Measurements from ENCODE around the gene MACF1.
"Not testable (repeated sequence)": the region's sequence is repeated elsewhere in the genome, so short reads cannot be mapped to it uniquely, and the experiment has no call there.

DNA sequence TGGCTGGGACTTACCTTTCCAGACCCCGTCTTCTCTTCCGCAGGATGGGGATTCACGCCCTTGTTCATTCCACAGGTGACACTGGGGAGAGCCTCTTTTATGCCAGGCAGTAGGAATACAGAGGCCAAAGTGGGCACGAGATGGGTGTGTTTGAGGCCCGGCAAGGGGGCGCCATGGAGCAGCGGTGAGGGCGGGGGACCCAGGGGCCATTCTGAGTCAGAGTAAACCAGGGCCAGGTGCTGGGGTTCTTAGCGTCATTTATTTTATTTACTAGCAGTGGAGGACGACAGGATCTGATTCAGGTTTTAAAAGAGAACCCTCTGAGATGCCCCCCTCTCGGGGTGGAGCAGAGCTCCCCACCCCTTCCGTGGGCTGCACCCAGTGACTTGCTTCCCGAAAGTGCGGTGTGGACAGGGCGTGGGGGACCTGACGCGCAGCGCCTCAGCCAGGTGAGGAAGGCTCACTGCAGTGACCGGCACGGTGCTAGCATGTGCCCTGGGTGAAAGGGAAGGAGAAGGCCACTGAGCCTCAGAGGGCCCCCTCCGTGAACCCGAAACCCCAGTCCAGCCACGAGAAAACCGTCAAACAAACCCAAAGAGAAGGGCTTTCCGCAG, 307.8 kb downstream of the MACF1 start:
- TF ChIP-seq, protein P1, sequence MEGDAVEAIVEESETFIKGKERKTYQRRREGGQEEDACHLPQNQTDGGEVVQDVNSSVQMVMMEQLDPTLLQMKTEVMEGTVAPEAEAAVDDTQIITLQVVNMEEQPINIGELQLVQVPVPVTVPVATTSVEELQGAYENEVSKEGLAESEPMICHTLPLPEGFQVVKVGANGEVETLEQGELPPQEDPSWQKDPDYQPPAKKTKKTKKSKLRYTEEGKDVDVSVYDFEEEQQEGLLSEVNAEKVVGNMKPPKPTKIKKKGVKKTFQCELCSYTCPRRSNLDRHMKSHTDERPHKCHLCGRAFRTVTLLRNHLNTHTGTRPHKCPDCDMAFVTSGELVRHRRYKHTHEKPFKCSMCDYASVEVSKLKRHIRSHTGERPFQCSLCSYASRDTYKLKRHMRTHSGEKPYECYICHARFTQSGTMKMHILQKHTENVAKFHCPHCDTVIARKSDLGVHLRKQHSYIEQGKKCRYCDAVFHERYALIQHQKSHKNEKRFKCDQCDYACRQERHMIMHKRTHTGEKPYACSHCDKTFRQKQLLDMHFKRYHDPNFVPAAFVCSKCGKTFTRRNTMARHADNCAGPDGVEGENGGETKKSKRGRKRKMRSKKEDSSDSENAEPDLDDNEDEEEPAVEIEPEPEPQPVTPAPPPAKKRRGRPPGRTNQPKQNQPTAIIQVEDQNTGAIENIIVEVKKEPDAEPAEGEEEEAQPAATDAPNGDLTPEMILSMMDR (IDR thresholded peaks at IDR 0.05 in 8 of 11, conservative IDR thresholded peaks at IDR 0.05 in 3 of 11): not testable (repeated sequence)
- not testable (repeated sequence) for TF ChIP-seq POLR2AphosphoS5 (IDR thresholded peaks at IDR 0.05)

Measured in spleen (tissue), 7 donors.